ENCODE measurements around the gene TTC21A.
A peak's percentile ranks its signal among the peaks of the same experiment; 100 is the strongest.

The TTC21A gene

GRCh38 chr3:39148435-39149058 is 41.1 kb downstream of the TTC21A start:
- peaks cover 40 to 96% (median 71%) of the 10 kb centered on the region in 11 experiments; a peak in 21 of 22 replicates for H4K20me1 ChIP-seq
- peak overlapping the region; percentile 31 to 98 (median 56); a peak in 19 of 20 replicates for H3K4me3 ChIP-seq

GRCh38 chr3:39149059-39149455 is 41.6 kb downstream of the TTC21A start:
- H4K20me1 ChIP-seq: peaks cover 35 to 90% (median 66%) of the 10 kb centered on the region in 11 experiments; a peak in 21 of 22 replicates
- H3K9ac ChIP-seq: peak overlapping the region; percentile 76 to 99 (median 96); a peak in 21 of 22 replicates
- peaks cover 77 to 88% (median 86%) of the 10 kb centered on the region in 10 experiments for H3K4me1 ChIP-seq
- peak overlapping the region in 6 of 10 experiments; percentile 53 to 98 (median 72); a peak in 12 of 20 replicates for H3K4me3 ChIP-seq
- peaks cover 18 to 27% (median 25%) of the 10 kb centered on the region in 11 experiments for H3K36me3 ChIP-seq
- peak overlapping the region; percentile 84 to 100 (median 96) for H3K27ac ChIP-seq
- no peak for TF ChIP-seq Cebpa-rat (IDR thresholded peaks at IDR 0.05)
- peak overlapping the region; percentile 97 to 100 (median 99) for H3K4me2 ChIP-seq
- H3K27me3 ChIP-seq: no peaks in the 10 kb centered on the region
- H3K9me3 ChIP-seq (replicated peaks in 1 of 11): no peaks in the 10 kb centered on the region

More at GRCh38 chr3:39148435-39149058, 41.1 kb downstream of the TTC21A start:
- peak overlapping the region; percentile 97 to 100 (median 99) for H3K4me2 ChIP-seq
- H3K27me3 ChIP-seq: no peaks in the 10 kb centered on the region
- H3K27ac ChIP-seq: peak overlapping the region; percentile 84 to 100 (median 96)
- peaks cover 23 to 32% (median 30%) of the 10 kb centered on the region in 11 experiments for H3K36me3 ChIP-seq
- H3K9ac ChIP-seq: peak overlapping the region; percentile 76 to 99 (median 96)
- no peak for TF ChIP-seq Cebpa-rat (IDR thresholded peaks at IDR 0.05)
- peaks cover 80 to 93% (median 91%) of the 10 kb centered on the region in 10 experiments for H3K4me1 ChIP-seq
- no peaks in the 10 kb centered on the region for H3K9me3 ChIP-seq (replicated peaks in 1 of 11)

- Histone ChIP-seq H4K20me1 (peaks cover 32 to 85% (median 60%) of the 10 kb centered on the region in 11 experiments; a peak in 21 of 22 replicates), H3K36me3 (peaks cover 12 to 22% (median 19%) of the 10 kb centered on the region in 11 experiments), H3K4me3 (peak overlapping the region in 8 of 10 experiments; percentile 85 to 99 (median 98); a peak in 13 of 20 replicates), H3K4me2 (peak overlapping the region; percentile 97 to 100 (median 99)), H3K27ac (peak overlapping the region; percentile 94 to 100 (median 96); a peak in 21 of 22 replicates), H3K9me3 (replicated peaks in 1 of 11) (no peaks in the 10 kb centered on the region), H3K27me3 (no peaks in the 10 kb centered on the region), H3K4me1 (peaks cover 77 to 88% (median 80%) of the 10 kb centered on the region in 10 experiments), H3K9ac (peak overlapping the region; percentile 88 to 99 (median 96); a peak in 20 of 22 replicates)
- no peak for TF ChIP-seq Cebpa-rat (IDR thresholded peaks at IDR 0.05)
These were observed 42.1 kb downstream of the TTC21A start for GRCh38 chr3:39149498-39150147.

- Histone ChIP-seq H3K36me3 (peaks cover 6 to 15% (median 13%) of the 10 kb centered on the region in 11 experiments), H3K4me2 (peak overlapping the region; percentile 97 to 100 (median 99)), H3K4me3 (peak overlapping the region; percentile 85 to 99 (median 97)), H3K9me3 (replicated peaks in 1 of 11) (no peaks in the 10 kb centered on the region), H3K27ac (peak overlapping the region; percentile 94 to 100 (median 96); a peak in 21 of 22 replicates), H3K9ac (peak overlapping the region; percentile 88 to 99 (median 96)), H3K27me3 (no peaks in the 10 kb centered on the region), H4K20me1 (peaks cover 27 to 78% (median 56%) of the 10 kb centered on the region in 11 experiments; a peak in 21 of 22 replicates), H3K4me1 (peaks cover 73 to 83% (median 74%) of the 10 kb centered on the region in 10 experiments)
- no peak for TF ChIP-seq Cebpa-rat (IDR thresholded peaks at IDR 0.05)
These were observed 42.8 kb downstream of the TTC21A start for GRCh38 chr3:39150148-39150802.

GRCh38 chr3:39150803-39151631 is 43.5 kb downstream of the TTC21A start:
- peak overlapping the region; percentile 94 to 100 (median 96); a peak in 21 of 22 replicates for H3K27ac ChIP-seq
- no peaks in the 10 kb centered on the region for H3K9me3 ChIP-seq (replicated peaks in 1 of 11)
- H3K9ac ChIP-seq: peak overlapping the region; percentile 88 to 99 (median 96)
- peaks cover 0 to 8% (median 6%) of the 10 kb centered on the region in 11 experiments; a peak in 13 of 22 replicates for H3K36me3 ChIP-seq
- peak overlapping the region; percentile 85 to 99 (median 97) for H3K4me3 ChIP-seq
- no peak for TF ChIP-seq Cebpa-rat (IDR thresholded peaks at IDR 0.05)
- no peaks in the 10 kb centered on the region for H3K27me3 ChIP-seq
- peaks cover 65 to 76% (median 67%) of the 10 kb centered on the region in 10 experiments for H3K4me1 ChIP-seq
- peak overlapping the region; percentile 97 to 100 (median 99) for H3K4me2 ChIP-seq
- peaks cover 27 to 73% (median 51%) of the 10 kb centered on the region in 11 experiments; a peak in 21 of 22 replicates for H4K20me1 ChIP-seq

GRCh38 chr3:39153977-39154279 is 46.4 kb downstream of the TTC21A start:
- Histone ChIP-seq H3K9ac (peak overlapping the region; percentile 88 to 99 (median 96); a peak in 21 of 22 replicates), H3K4me1 (peaks cover 36 to 47% (median 37%) of the 10 kb centered on the region in 10 experiments), H3K27me3 (no peaks in the 10 kb centered on the region), H3K9me3 (replicated peaks in 1 of 11) (no peaks in the 10 kb centered on the region), H3K36me3 (no peaks in the 10 kb centered on the region), H3K4me3 (peak overlapping the region; percentile 85 to 99 (median 97); a peak in 17 of 20 replicates), H3K4me2 (peak overlapping the region; percentile 52 to 100 (median 98); a peak in 19 of 22 replicates), H4K20me1 (peaks cover 22 to 44% (median 40%) of the 10 kb centered on the region in 11 experiments; a peak in 21 of 22 replicates), H3K27ac (peak overlapping the region; percentile 94 to 100 (median 96); a peak in 17 of 22 replicates)
- TF ChIP-seq Cebpa-rat (IDR thresholded peaks at IDR 0.05): no peak

- Histone ChIP-seq H3K4me3 (no peak overlapping the region), H3K27ac (peak overlapping the region in 1 of 11 experiments; percentile 99; a peak in 1 of 22 replicates), H3K4me1 (peaks cover 31 to 41% (median 32%) of the 10 kb centered on the region in 10 experiments), H3K4me2 (peak overlapping the region in 7 of 11 experiments; percentile 2 to 100 (median 25); a peak in 8 of 22 replicates), H4K20me1 (peaks cover 22 to 39% (median 36%) of the 10 kb centered on the region in 11 experiments; a peak in 21 of 22 replicates), H3K9ac (peak overlapping the region in 1 of 11 experiments; percentile 99; a peak in 1 of 22 replicates), H3K27me3 (no peaks in the 10 kb centered on the region), H3K36me3 (no peaks in the 10 kb centered on the region), H3K9me3 (replicated peaks in 1 of 11) (no peaks in the 10 kb centered on the region)
- no peak for TF ChIP-seq Cebpa-rat (IDR thresholded peaks at IDR 0.05)
These were observed 47.0 kb downstream of the TTC21A start for GRCh38 chr3:39154280-39155021.
